Gastroesophageal sphincter (tissue), 4 donors: Measurements from ENCODE around the gene DIAPH2. TPM values are rescaled to one million over a fixed set of nuclear protein-coding genes. Genes with fewer than 3 reads are reported as not detected.

Experiments used
- ATAC-seq: fragments of 150-250 bp; one replicate; pipeline ENCODE4 v1.9.1; 2016; ENCODE audit warnings: mild to moderate bottlenecking, moderate library complexity
- H3K27ac ChIP-seq, 4 donors: fragments of 200-600 bp; sonication (generic) in 3 of 4; 1 replicate in 3 of 4; 2 replicates in 1 of 4; pipeline ENCODE4 v1.5.1; 2016 to 2019
- H3K27me3 ChIP-seq: fragments of 200-600 bp; sonication (generic); one replicate; pipeline ENCODE4 v1.5.1; 2019
- H3K36me3 ChIP-seq, 2 donors: fragments of 200-600 bp; sonication (generic); one replicate each; pipeline ENCODE4 v1.5.1; 2019; ENCODE audit warnings: control low read depth in 1 of 2
- H3K4me1 ChIP-seq, 3 donors: fragments of 200-600 bp; sonication (generic); 1 replicate in 2 of 3; 2 replicates in 1 of 3; pipeline ENCODE4 v1.5.1; 2016 to 2019; ENCODE audit warnings: control low read depth in 2 of 3
- H3K4me3 ChIP-seq, 2 donors: fragments of 200-600 bp; sonication (generic); one replicate each; pipeline ENCODE4 v1.5.1; 2019; ENCODE audit warnings: mild to moderate bottlenecking in 1 of 2, moderate library complexity in 1 of 2
- H3K9me3 ChIP-seq, 3 donors: fragments of 200-600 bp; sonication (generic); one replicate each; pipeline ENCODE4 v1.5.1; 2017 to 2019; ENCODE audit warnings: control low read depth in 2 of 3
- CTCF ChIP-seq, 4 experiments: fragments of 200-600 bp in 2 of 4; fragments of 450-650 bp in 2 of 4; sonication (generic) in 1 of 4; IDR thresholded peaks; one replicate each; pipeline ENCODE4 v1.5.1; 2017 to 2019; ENCODE audit warnings: antibody characterized with exemption in 4 of 4, mild to moderate bottlenecking in 2 of 4, moderate library complexity in 2 of 4
- EP300 ChIP-seq: sonication (generic); formaldehyde crosslinking; IDR thresholded peaks from one replicate; pipeline ENCODE4 v1.6.1; 2017; ENCODE audit warnings: antibody characterized with exemption, mild to moderate bottlenecking
- POLR2A ChIP-seq, 2 donors: fragments of 450-650 bp; IDR thresholded peaks; one replicate each; pipeline ENCODE4 v1.6.1; 2017; ENCODE audit warnings: antibody characterized with exemption in 2 of 2, mild to moderate bottlenecking in 2 of 2, moderate library complexity in 1 of 2
- POLR2AphosphoS5 ChIP-seq: sonication (generic); formaldehyde crosslinking; IDR thresholded peaks from one replicate; pipeline ENCODE4 v1.6.1; 2017; ENCODE audit warnings: antibody characterized with exemption
- WGBS, 2 donors: methylation state at CpG; one replicate each; pipeline ENCODE4 v1.1.5; 2018; ENCODE audit warnings: low coverage in 1 of 2; 5-methylcytosine and 5-hydroxymethylcytosine counted together
- total RNA-seq, 4 donors: library from RNA; depleted of rRNA; stranded (reverse); fragments of >200 nt; gene quantifications; one replicate each; pipeline ENCODE4 v1.1.0, GENCODE V29; 2016

The DIAPH2 gene
- total RNA-seq, 4 donors from 2014 or later: 46.1 to 93.9 (median 76.5) TPM

GRCh38 chrX:97461763-97462162, 777.1 kb downstream of the DIAPH2 start:
- no peak for TF ChIP-seq POLR2A (IDR thresholded peaks at IDR 0.05)
- TF ChIP-seq CTCF (IDR thresholded peaks at IDR 0.05): no peak
- TF ChIP-seq POLR2AphosphoS5: no peak
- TF ChIP-seq EP300: no peak
- no peaks in the 10 kb centered on the region for H3K4me1 ChIP-seq
- H3K4me3 ChIP-seq: no peak overlapping the region
- ATAC-seq: no peak
- H3K9me3 ChIP-seq: no peaks in the 10 kb centered on the region
- WGBS, 2 donors: 100% methylated on average over 1 of the region's 1 CpG
- H3K36me3 ChIP-seq: no peaks in the 10 kb centered on the region
- H3K27me3 ChIP-seq: no peaks in the 10 kb centered on the region
- no peak overlapping the region for H3K27ac ChIP-seq

- WGBS, 2 donors: 100% methylated on average over 1 of the region's 6 CpGs; no CpG with 5 or more reads in 1 of the 2 donors
- H3K4me1 ChIP-seq: no peaks in the 10 kb centered on the region
These were observed 786.4 kb downstream of the DIAPH2 start for GRCh38 chrX:97471071-97471470.

GRCh38 chrX:97474933-97475332, 790.3 kb downstream of the DIAPH2 start:
- H3K4me3 ChIP-seq: no peak overlapping the region

More at GRCh38 chrX:97471071-97471470, 786.4 kb downstream of the DIAPH2 start:
- Histone ChIP-seq H3K27ac (no peak overlapping the region), H3K4me3 (no peak overlapping the region), H3K9me3 (no peaks in the 10 kb centered on the region), H3K36me3 (no peaks in the 10 kb centered on the region), H3K27me3 (no peaks in the 10 kb centered on the region)
- ATAC-seq: no peak
- TF ChIP-seq POLR2A (IDR thresholded peaks at IDR 0.05) (no peak), POLR2AphosphoS5 (no peak), EP300 (no peak)

GRCh38 chrX:97479106-97479890, 794.7 kb downstream of the DIAPH2 start:
- no peak overlapping the region for H3K27ac ChIP-seq
- no peaks in the 10 kb centered on the region for H3K27me3 ChIP-seq
- H3K9me3 ChIP-seq: no peaks in the 10 kb centered on the region
- H3K4me1 ChIP-seq: no peaks in the 10 kb centered on the region
- 82 to 83% methylated on average over 1 to 2 of the region's 3 CpGs for WGBS, 2 donors
- TF ChIP-seq POLR2A (IDR thresholded peaks at IDR 0.05) (no peak), CTCF (IDR thresholded peaks at IDR 0.05) (no peak), POLR2AphosphoS5 (no peak), EP300 (no peak)
- H3K4me3 ChIP-seq: no peak overlapping the region
- no peak for ATAC-seq
- no peaks in the 10 kb centered on the region for H3K36me3 ChIP-seq

More at GRCh38 chrX:97474933-97475332, 790.3 kb downstream of the DIAPH2 start:
- Histone ChIP-seq H3K27me3 (no peaks in the 10 kb centered on the region), H3K4me1 (no peaks in the 10 kb centered on the region), H3K36me3 (no peaks in the 10 kb centered on the region), H3K9me3 (no peaks in the 10 kb centered on the region), H3K27ac (no peak overlapping the region)
- TF ChIP-seq POLR2AphosphoS5 (no peak), POLR2A (IDR thresholded peaks at IDR 0.05) (no peak), EP300 (no peak), CTCF (IDR thresholded peaks at IDR 0.05) (no peak)
- ATAC-seq: no peak
- WGBS, 2 donors: 97% methylated on average over 3 of the region's 3 CpGs

GRCh38 chrX:97481228-97481627, 796.6 kb downstream of the DIAPH2 start:
- 64 to 90% methylated on average over 2 of the region's 2 CpGs for WGBS, 2 donors
- no peak for ATAC-seq

More at GRCh38 chrX:97481228-97481627, 796.6 kb downstream of the DIAPH2 start:
- H3K9me3 ChIP-seq: no peaks in the 10 kb centered on the region
- H3K4me3 ChIP-seq: no peak overlapping the region
- no peaks in the 10 kb centered on the region for H3K4me1 ChIP-seq
- no peaks in the 10 kb centered on the region for H3K27me3 ChIP-seq
- H3K27ac ChIP-seq: no peak overlapping the region
- TF ChIP-seq POLR2AphosphoS5: no peak
- TF ChIP-seq EP300: no peak
- no peak for TF ChIP-seq POLR2A (IDR thresholded peaks at IDR 0.05)
- no peak for TF ChIP-seq CTCF (IDR thresholded peaks at IDR 0.05)
- no peaks in the 10 kb centered on the region for H3K36me3 ChIP-seq
